ENCODE results near the gene SYNJ2.

The SYNJ2 gene

DNA sequence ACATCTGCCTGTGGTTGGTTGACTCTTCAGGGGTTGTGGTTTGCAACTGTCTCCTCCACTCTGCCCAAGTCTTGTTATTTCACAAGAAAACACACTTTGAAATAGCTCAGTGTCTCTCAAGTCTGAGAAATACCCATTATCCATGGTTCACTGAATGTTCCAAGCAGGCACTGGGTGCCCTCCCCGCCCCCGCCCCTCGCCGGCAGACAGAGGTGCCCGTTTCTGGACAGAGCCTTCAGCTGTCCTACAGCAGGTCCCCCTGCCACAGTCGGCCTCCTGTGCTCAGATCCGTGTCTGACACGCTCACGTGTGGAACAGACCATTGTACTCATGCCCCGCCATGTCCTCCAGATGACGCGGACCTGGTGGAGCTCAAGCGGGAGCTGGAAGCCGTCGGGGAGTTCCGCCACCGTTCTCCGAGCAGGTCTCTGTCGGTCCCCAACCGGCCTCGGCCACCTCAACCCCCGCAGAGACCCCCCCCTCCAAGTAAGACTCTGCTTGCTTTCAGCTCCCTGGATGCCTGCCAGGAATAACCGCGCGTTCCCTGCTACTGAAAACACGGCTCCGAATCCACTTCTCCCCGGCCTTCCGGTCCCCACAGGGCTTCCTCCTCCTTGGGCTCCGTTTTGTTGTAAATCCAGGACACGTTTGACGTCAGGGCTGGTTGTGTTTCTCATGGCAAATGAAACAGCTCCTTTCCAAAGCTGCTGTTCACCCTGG lies 105.0 kb downstream of the SYNJ2 start:
- peak; percentile 41 for DNase-seq

- DNase-seq: peak; percentile 15
Measured at GRCh38 chr6:158087224-158087867, 105.7 kb downstream of the SYNJ2 start.

DNA sequence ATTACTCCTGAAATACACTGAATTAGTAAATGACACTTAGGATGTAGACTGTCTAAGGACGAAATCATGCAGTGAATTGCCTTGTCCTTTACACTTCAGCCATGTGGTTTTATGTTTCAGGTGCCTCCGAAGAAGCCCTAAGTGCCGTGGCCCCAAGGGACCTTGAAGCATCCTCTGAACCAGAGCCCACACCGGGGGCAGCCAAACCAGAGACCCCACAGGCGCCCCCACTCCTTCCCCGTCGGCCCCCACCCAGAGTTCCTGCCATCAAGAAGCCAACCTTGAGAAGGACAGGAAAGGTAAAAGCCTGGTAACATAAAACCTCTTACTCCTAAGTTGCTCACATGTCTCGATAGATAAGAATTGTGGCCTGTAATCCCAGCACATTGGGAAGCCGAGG lies 111.1 kb downstream of the SYNJ2 start:
- DNase-seq: no peak

- no peak for DNase-seq
Measured at GRCh38 chr6:158095031-158095430, 113.4 kb downstream of the SYNJ2 start.

DNA sequence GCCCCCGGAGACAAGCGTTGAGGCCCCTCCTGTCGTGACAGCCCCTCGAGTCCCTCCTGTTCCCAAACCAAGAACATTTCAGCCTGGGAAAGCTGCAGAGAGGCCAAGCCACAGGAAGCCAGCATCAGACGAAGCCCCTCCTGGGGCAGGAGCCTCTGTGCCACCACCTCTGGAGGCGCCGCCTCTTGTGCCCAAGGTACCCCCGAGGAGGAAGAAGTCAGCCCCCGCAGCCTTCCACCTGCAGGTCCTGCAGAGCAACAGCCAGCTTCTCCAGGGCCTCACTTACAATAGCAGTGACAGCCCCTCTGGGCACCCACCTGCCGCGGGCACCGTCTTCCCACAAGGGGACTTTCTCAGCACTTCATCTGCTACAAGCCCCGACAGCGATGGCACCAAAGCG lies 114.0 kb downstream of the SYNJ2 start:
- no peak for DNase-seq

DNA sequence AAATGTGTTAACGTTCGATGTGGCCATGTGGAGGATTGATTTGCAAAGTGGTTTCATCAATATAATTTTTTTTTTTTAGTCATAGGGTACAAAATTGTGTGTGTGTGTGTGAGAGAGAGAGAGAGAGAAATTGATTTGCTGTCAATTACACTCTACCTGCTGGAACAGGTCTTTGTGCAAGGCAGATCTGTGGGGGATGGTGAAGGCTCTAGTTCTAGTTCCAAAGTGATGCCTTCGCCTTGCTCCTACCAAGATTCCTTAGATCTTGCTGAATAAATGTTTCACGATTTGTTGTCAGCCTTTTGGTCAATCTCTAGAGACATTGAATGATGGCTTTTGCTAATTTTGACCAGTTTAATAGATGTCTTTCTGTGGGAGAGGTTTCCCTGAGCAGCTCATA lies 121.6 kb downstream of the SYNJ2 start:
- DNase-seq: no peak

DNA sequence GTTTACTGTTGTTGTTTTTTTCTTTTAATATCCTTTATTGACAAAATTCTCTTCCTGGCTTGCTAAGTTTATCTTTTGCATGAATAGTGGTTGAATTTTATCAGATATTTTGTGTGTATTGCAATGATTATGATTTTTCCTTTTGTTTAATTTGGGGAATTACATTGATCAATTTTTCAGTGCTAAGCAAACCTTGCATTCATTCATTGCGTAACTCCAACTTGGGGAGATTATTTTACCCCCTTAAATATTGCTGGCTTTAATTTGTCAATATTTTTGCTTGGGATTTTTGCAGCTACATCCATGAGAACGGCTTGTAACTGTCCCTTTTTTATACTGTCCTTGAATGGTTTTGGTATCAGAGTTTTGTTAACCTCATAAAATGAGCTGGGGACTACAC lies 123.0 kb downstream of the SYNJ2 start:
- DNase-seq: no peak

GRCh38 chr6:158109748-158110147 lies 128.1 kb downstream of the SYNJ2 start:
- DNase-seq: no peak

GRCh38 chr6:158110986-158111385 lies 129.3 kb downstream of the SYNJ2 start:
- DNase-seq: no peak

DNA sequence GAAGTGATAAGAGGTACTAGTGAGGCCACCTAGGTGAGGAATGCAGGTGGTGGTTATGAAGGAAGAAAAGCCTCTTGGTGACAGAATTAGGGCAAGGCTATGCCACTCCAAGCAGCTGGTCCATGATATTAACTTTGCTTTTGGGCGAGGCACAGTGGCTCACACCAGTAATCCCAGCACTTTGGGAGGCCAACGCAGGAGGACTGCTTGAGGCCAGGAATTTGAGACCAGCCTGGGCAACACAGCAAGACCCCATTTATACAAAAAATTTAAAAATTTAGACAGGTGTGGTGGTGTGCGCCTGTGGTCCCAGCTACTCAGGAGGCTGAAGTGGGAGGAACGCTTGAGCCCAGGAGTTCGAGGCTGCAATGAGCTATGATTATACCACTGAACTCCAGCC lies 130.3 kb downstream of the SYNJ2 start:
- no peak for DNase-seq

GRCh38 chr6:158113802-158114201 lies 132.1 kb downstream of the SYNJ2 start:
- no peak for DNase-seq

DNA sequence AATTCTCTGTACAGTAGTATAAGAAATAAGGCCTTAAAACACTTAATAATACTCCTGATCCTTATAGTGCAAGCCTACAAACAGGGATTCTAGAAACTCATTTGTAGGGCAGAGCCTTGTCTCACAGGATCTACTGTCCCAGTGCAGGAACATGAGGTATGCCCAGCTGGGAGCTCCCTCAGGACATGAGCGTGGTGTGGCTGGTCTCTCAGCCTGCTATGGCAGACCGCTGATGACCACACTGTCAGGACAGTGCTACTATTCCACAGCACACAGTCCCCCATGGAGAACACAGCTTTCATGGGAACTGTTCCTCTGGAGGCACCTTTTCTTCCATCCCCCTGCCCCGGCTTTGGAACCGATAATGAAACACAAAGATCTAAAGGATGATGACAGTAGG lies 133.4 kb downstream of the SYNJ2 start:
- DNase-seq: no peak

DNA sequence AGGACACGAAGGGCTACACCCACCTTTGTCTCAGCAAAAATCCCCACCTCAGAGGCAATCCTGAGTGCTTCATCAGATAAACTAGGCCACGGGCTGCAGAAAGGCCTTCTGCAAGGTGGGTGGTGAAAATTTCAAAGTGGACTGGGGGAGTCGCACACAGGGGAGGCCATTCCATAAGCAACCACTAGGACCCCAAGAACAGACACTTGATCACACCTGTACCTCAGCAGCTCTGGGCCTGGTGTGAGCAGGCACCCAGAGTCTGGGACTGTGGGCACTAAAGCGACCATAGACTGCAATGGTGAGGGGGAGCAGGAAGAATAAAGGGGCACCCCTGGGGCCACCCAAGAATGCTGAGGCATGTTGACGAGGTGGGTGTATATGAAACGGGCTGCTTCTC lies 133.8 kb downstream of the SYNJ2 start:
- no peak for DNase-seq

- no peak for DNase-seq
Measured at GRCh38 chr6:158118886-158119285, 137.2 kb downstream of the SYNJ2 start.

DNA sequence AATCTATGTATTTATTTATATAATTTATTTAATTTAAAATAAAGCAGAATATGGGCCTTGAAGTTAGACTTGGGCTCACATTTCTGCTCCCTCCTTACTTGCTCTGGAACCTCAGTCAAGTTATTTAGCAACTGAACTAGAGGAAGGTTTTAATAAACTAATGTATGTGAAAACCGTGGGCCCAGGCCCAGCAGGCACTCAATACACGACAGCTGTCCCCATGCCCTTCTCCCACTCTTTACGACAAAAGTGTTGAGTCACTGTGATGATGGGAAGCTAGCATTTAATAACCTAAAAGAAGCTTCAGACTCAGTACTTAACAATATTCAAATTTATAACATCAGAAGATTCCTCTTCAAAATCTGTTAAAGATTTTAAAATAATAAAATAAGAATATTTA lies 139.7 kb downstream of the SYNJ2 start:
- no peak for DNase-seq

- DNase-seq: no peak
Measured at GRCh38 chr6:158122048-158122447, 140.4 kb downstream of the SYNJ2 start.

DNA sequence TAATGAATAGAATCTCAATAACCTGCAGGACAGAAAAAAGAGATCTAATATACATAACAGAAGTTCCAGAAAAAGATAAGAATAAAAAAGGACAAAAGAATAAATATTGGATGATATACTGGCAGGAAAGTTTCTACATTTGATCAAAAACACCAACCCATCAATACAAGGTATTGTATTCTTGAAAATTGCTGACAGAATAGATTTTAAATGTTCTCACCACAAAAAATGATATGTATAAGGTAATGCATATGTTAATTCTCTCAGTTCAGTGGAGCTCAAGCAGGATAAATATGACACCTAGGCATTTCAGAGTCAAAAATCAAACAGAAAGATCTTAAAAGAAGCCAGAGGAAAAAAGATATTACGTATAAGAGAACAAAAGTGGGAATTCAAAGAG lies 142.6 kb downstream of the SYNJ2 start:
- no peak for DNase-seq

GRCh38 chr6:158125271-158125670 lies 143.6 kb downstream of the SYNJ2 start:
- no peak for DNase-seq

GRCh38 chr6:158131926-158132325 lies 150.3 kb downstream of the SYNJ2 start:
- peak; percentile 15 for DNase-seq

DNA sequence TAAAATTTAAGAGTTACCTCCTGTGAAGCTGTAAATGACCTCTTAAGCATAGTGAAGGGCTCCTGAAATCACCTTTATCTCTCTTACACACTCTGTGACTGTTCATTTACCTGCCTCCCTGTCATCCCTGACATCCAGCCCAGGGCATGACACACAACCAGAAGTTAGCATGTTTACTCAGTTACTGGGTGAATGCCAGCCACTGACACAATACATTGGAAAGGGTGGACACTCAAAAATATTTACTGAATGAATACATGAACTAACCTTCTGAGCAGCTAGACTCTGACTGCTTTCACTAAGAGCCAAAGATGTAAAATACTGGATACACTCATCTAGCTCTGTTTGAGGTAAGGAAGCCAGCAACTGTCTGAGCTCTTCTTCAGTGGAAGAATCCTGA lies 161.1 kb downstream of the SYNJ2 start:
- DNase-seq: no peak

GRCh38 chr6:158143700-158144099 lies 162.0 kb downstream of the SYNJ2 start:
- DNase-seq: peak; percentile 36

Measured in inflammatory macrophage treated with lipopolysaccharide for 4 hours (primary cell).